GM10248 (cell line): Measurements from ENCODE around the gene NT5DC2.

Experiments used
- CTCF ChIA-PET: fragments of 300-600 bp; sonication (Branson Sonifier 250); formaldehyde crosslinking; extraction: SDS; loops from one replicate; lab custom pipeline; 2021; ENCODE audit warnings: antibody characterized with exemption; lab: Yijun Ruan, JAX
- POLR2A ChIA-PET: fragments of 350-650 bp; sonication (Branson Sonifier 250); formaldehyde crosslinking; extraction: SDS; loops from one replicate; lab custom pipeline; 2020; ENCODE audit warnings: antibody characterized with exemption; lab: Yijun Ruan, JAX
- DNase-seq: peaks from one replicate; pipeline ENCODE4 v3.0.0; 2012; ENCODE audit errors: extremely low spot score
- TF ChIP-seq, protein P1 (sequence below): IDR thresholded peaks from 2 replicates; pipeline ENCODE4 v1.5.1; 2012; ENCODE audit warnings: mild to moderate bottlenecking, low read depth; ENCODE audit errors: extremely low read depth, missing control alignments, control extremely low read depth

NT5DC2 gene

DNA sequence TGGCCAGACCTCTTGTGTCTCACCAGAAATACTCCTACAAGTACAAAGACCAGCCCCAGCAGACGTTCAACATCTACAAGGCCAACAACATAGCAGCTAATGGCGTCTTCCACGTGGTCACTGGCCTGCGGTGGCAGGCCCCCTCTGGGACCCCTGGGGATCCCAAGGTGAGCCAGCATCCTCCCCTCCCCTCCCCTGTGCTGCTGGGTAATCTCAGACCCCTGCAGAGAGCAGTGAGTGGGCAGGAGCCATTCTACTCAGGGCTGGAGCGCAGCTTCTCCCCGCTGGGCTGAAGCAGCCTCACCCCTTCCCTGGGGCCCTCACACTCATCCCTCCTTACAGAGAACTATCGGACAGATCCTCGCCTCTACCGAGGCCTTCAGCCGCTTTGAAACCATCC, 28.7 kb downstream of the NT5DC2 start:
- DNase-seq, result no peak
- ChIA-PET POLR2A (interaction anchor here (0.9 kb wide), 1 partner anchor 31 kb away, joined by 3 read pairs; the partner anchor contains the start of gene UQCC5), CTCF (no interaction called here)
- TF ChIP-seq, protein P1, sequence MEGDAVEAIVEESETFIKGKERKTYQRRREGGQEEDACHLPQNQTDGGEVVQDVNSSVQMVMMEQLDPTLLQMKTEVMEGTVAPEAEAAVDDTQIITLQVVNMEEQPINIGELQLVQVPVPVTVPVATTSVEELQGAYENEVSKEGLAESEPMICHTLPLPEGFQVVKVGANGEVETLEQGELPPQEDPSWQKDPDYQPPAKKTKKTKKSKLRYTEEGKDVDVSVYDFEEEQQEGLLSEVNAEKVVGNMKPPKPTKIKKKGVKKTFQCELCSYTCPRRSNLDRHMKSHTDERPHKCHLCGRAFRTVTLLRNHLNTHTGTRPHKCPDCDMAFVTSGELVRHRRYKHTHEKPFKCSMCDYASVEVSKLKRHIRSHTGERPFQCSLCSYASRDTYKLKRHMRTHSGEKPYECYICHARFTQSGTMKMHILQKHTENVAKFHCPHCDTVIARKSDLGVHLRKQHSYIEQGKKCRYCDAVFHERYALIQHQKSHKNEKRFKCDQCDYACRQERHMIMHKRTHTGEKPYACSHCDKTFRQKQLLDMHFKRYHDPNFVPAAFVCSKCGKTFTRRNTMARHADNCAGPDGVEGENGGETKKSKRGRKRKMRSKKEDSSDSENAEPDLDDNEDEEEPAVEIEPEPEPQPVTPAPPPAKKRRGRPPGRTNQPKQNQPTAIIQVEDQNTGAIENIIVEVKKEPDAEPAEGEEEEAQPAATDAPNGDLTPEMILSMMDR, result no peak

DNA sequence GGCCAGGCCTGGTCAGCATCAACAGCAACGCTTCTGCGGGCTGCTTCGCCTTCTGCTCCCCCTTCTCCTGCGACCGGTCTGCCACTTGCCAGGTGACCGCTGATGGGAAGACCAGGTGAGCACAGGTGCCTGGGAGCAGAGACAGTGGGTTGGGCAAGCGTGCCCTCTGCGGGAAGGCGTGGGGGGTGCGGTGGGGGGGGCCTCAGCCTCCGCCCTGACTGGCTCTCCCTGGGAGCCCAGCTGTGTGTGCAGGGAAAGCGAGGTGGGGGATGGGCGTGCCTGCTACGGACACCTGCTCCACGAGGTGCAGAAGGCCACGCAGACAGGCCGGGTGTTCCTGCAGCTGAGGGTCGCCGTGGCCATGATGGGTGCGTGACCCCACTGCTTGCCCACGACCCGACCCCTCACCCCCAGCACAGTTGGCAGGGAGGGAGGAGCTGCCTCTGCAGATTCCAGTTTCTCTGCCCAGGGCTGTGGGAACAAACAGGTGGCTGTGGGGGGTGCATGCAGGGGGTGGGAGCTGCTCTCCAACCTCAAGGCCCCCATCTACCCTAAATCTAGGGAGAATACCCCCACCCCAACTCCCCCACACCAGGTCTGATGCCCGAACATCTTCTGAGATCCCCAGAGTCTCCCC, 29.8 kb downstream of the NT5DC2 start:
- ChIA-PET CTCF (no interaction called here), POLR2A (no interaction called here)
- TF ChIP-seq, protein P1, result no peak
- no peak for DNase-seq

DNA sequence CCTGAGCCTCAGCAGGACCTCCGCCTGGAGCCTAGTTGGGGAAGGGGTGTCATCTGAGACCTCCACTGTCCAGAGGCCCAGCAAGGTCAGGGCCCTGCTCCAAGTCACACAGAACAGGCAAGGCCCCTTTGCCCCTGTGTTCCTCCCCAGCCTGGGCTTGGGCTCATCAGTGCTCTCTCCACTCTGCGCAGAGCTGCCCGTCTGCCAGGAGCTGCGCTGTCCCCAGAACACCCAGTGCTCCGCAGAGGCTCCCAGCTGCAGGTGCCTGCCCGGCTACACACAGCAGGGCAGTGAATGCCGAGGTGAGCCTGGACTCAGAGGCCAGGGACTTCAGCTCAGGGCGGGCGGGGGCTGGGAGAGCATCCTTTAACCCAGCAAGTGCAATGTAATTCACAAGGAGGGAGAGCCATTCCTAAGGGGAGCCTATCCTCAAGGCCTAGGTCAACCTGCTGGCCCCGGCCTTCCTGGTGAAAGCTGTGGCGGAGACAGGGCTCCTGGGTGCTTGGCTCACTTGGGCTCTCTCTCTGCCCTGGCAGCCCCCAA, 30.8 kb downstream of the NT5DC2 start:
- TF ChIP-seq, protein P1, result no peak
- ChIA-PET CTCF (no interaction called here), POLR2A (interaction anchor here (0.9 kb wide), 1 partner anchor 33 kb away, joined by 4 read pairs; the partner anchor contains the start of gene UQCC5)
- no peak for DNase-seq

DNA sequence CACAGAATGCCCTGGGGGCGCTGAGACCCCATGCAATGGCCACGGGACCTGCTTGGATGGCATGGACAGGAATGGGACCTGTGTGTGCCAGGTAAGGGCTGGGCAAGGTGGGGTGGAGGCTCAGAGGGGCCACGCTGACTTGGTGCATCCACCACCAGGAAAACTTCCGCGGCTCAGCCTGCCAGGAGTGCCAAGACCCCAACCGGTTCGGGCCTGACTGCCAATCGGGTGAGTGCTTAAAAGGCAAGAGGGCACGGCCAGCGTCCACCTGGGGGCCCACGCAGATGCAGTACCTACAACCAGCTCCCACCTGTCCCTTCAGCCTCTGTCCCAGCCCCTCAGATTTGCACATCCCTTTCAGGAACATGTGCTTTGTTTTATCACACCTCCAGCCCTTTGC, 31.7 kb downstream of the NT5DC2 start:
- TF ChIP-seq, protein P1, result no peak
- POLR2A ChIA-PET, result no interaction called here
- CTCF ChIA-PET, result no interaction called here
- DNase-seq, result no peak

DNA sequence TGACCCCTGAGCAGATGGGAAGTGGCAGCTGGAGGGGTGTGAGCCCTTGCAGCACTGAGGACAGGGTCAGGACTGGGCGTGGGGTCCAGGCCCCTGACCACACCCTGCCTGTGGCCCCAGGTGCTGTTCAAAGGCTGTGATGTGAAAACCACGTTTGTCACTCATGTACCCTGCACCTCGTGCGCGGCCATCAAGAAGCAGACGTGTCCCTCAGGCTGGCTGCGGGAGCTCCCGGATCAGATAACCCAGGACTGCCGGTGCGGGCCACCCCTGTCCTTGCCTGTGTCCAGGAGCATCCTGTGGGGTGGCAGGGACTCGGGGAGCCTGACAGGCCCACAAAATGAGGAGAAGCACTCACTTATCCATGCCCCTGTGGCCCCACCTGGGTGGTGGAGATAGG, 32.6 kb downstream of the NT5DC2 start:
- TF ChIP-seq, protein P1, result no peak
- no peak for DNase-seq
- ChIA-PET POLR2A (no interaction called here), CTCF (no interaction called here)

DNA sequence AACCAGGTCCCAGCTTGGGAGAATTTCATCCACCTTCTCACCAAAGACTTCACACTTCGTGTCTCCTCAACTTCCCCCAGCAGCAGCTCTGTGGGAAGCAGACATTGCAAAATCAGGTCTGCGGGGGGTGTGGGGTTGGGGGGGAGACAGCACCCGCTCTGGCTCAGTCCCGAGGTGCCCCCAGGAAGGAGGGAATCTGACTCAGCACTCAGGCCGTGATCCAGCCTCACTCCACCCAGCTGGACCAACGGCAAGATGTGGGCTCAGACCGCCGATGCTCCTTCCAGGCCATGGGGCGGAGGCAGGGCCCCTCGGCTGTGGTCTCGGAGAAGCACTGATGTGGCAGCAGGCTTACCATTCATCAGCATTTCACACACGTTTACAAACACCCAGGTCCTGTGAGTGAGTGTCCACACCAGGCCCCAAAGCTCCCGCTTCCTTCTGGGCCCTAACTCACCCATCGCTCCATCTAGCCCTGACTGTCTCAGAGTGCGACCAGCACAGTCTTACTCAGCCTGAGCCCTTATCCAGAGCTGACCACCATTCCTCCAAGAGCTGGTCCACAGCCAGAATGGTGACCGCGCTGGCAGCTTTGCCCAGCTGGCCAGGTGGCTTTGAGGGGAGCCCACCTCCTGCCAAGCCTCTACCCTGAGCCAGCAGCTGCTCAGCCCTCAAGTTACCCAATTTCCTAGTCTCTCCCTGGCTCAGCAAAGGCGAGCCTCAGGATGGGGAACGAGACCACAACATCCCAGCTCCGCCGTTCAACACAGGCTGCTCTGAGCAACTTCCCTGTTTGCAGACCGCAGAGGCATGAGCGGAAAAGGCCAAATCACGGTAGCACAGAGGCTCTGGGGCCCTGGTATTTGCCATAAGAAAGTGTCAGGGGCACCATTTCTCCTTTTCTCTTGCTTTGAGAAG, 35.3 kb downstream of the NT5DC2 start:
- DNase-seq, result no peak
- TF ChIP-seq, protein P1, result no peak
- POLR2A ChIA-PET, result no interaction called here
- CTCF ChIA-PET, result interaction anchor here (0.5 to 1.8 kb wide), 3 partner anchors 38 to 64 kb away, joined by 3 to 4 read pairs (median 3); partner anchors contain the start of gene UQCC5
